Measurements from ENCODE around the gene NSMCE1.
"Not testable (repeated sequence)": the region's sequence is repeated elsewhere in the genome, so short reads cannot be mapped to it uniquely, and the experiment has no call there.

NSMCE1 gene

GRCh38 chr16:27205423-27206065 is 63.0 kb downstream of the NSMCE1 start:
- no peak overlapping the region for H3K4me3 ChIP-seq (ENCODE audit: low read depth, low read length)
- no peak for TF ChIP-seq CTCF (IDR thresholded peaks at IDR 0.05; ENCODE audit: insufficient read depth, low read length, missing control alignments)
- POLR2A ChIA-PET = interaction anchor here (2.2 kb wide), 1 partner anchor 17 kb away, joined by 11 read pairs; no protein-coding TSS in a partner anchor
- CTCF ChIA-PET = interaction anchor here (0.5 to 1.6 kb wide), 3 partner anchors 26 to 107 kb away, joined by 3 to 7 read pairs (median 4); no protein-coding TSS in a partner anchor
- DNase-seq (ENCODE audit: low read depth, low spot score) = no peak

- no peak for DNase-seq (ENCODE audit: low read depth, low spot score)
Observed at GRCh38 chr16:27204312-27204915, 64.2 kb downstream of the NSMCE1 start.

GRCh38 chr16:27203507-27204311 is 64.9 kb downstream of the NSMCE1 start, which contains the start of gene KDM8:
KDM8 (plus strand) TSS chr16:27203526; CDS start chr16:27210124, 6,598 bp downstream.
- ChIA-PET POLR2A (interaction anchor here (0.6 to 2.2 kb wide), 9 partner anchors 8 to 241 kb away, joined by 3 to 11 read pairs (median 3); no protein-coding TSS in a partner anchor), CTCF (interaction anchor here (0.6 to 2.2 kb wide), 8 partner anchors 10 to 254 kb away, joined by 3 to 11 read pairs (median 4); no protein-coding TSS in a partner anchor)
- TF ChIP-seq CTCF (IDR thresholded peaks at IDR 0.05; ENCODE audit: insufficient read depth, low read length, missing control alignments) = no peak
- H3K4me3 ChIP-seq (ENCODE audit: low read depth, low read length) = peak within 1 kb of the TSS; percentile 99
- DNase-seq (ENCODE audit: low read depth, low spot score) = peak; percentile 96

More at GRCh38 chr16:27204312-27204915, 64.2 kb downstream of the NSMCE1 start:
- POLR2A ChIA-PET = interaction anchor here (0.6 to 2.2 kb wide), 8 partner anchors 8 to 35 kb away, joined by 3 to 11 read pairs (median 3); no protein-coding TSS in a partner anchor
- CTCF ChIA-PET = interaction anchor here (1.0 to 2.2 kb wide), 6 partner anchors 26 to 253 kb away, joined by 3 to 11 read pairs (median 6); no protein-coding TSS in a partner anchor
- peak overlapping the region; percentile 81 for H3K4me3 ChIP-seq (ENCODE audit: low read depth, low read length)
- no peak for TF ChIP-seq CTCF (IDR thresholded peaks at IDR 0.05; ENCODE audit: insufficient read depth, low read length, missing control alignments)

GRCh38 chr16:27202923-27203506 is 65.6 kb downstream of the NSMCE1 start:
- peak overlapping the region; percentile 99 for H3K4me3 ChIP-seq (ENCODE audit: low read depth, low read length)
- ChIA-PET POLR2A (interaction anchor here (0.6 to 2.2 kb wide), 5 partner anchors 19 to 242 kb away, joined by 3 to 11 read pairs (median 3); no protein-coding TSS in a partner anchor), CTCF (interaction anchor here (0.6 to 2.2 kb wide), 8 partner anchors 9 to 165 kb away, joined by 3 to 11 read pairs (median 4); no protein-coding TSS in a partner anchor)
- TF ChIP-seq CTCF (IDR thresholded peaks at IDR 0.05; ENCODE audit: insufficient read depth, low read length, missing control alignments) = no peak
- DNase-seq (ENCODE audit: low read depth, low spot score) = peak; percentile 59

GRCh38 chr16:27200914-27201313 is 67.7 kb downstream of the NSMCE1 start:
- CTCF ChIA-PET; POLR2A ChIA-PET; H3K4me3 ChIP-seq (ENCODE audit: low read depth, low read length); DNase-seq (ENCODE audit: low read depth, low spot score): not testable (repeated sequence)

- CTCF ChIA-PET = interaction anchor here (1.1 to 1.8 kb wide), 2 partner anchors 21 to 168 kb away, joined by 3 to 9 read pairs; no protein-coding TSS in a partner anchor
- POLR2A ChIA-PET = no interaction called here
- TF ChIP-seq CTCF (IDR thresholded peaks at IDR 0.05; ENCODE audit: insufficient read depth, low read length, missing control alignments) = no peak
- no peak for DNase-seq (ENCODE audit: low read depth, low spot score)
- H3K4me3 ChIP-seq (ENCODE audit: low read depth, low read length) = no peak overlapping the region
Observed at GRCh38 chr16:27199736-27200135, 68.8 kb downstream of the NSMCE1 start.
